Measurements from ENCODE around the gene WDR53. TPM values are rescaled to one million over a fixed set of nuclear protein-coding genes. Genes with fewer than 3 reads are reported as not detected.

The WDR53 gene
- total and polyA plus RNA-seq, 9 of the 15 experiments (the other 6 are each of a cell fraction or from before 2014, with no cell fraction given) = 13.0 to 34.5 (median 20.9) TPM

- TF ChIP-seq MBD2 (IDR thresholded peaks at IDR 0.05; ENCODE audit: borderline replicate concordance, low read depth) (no peak), HDGF (IDR thresholded peaks at IDR 0.05) (no peak), TRIM28 (IDR thresholded peaks at IDR 0.05) (no peak; the same call in 1 of the 2 replicates), NCOA1 (IDR thresholded peaks at IDR 0.05; ENCODE audit: low read depth) (no peak), CAMTA2 (CRISPR knock-in tag; conservative IDR thresholded peaks at IDR 0.05) (no peak), TAF1 (IDR thresholded peaks at IDR 0.05; ENCODE audit: control insufficient read depth, extremely low read depth, insufficient read depth, low read length, severe bottlenecking) (peak; percentile 74), RHOXF2B (CRISPR knock-in tag; conservative IDR thresholded peaks at IDR 0.05) (no peak), ZNF740 (CRISPR knock-in tag; IDR thresholded peaks at IDR 0.05) (no peak), ZNF740 (tag; IDR thresholded peaks at IDR 0.05) (no peak), RNF219 (CRISPR knock-in tag; IDR thresholded peaks at IDR 0.05) (no peak), TCF7 (IDR thresholded peaks at IDR 0.05; ENCODE audit: borderline replicate concordance) (no peak), NFIX (CRISPR knock-in tag; IDR thresholded peaks at IDR 0.05; ENCODE audit: low read depth) (no peak), HLTF (IDR thresholded peaks at IDR 0.05) (no peak), ZNF79 (CRISPR knock-in tag; IDR thresholded peaks at IDR 0.05; ENCODE audit: low read depth) (no peak), CHAMP1 (IDR thresholded peaks at IDR 0.05) (no peak), ZNF77 (CRISPR knock-in tag; IDR thresholded peaks at IDR 0.05) (no peak), XRCC3 (IDR thresholded peaks at IDR 0.05) (no peak), USF2 (CRISPR knock-in tag; IDR thresholded peaks at IDR 0.05) (no peak), FOSL1 (tag; conservative IDR thresholded peaks at IDR 0.05) (no peak)
- TF ChIP-seq, protein P1, sequence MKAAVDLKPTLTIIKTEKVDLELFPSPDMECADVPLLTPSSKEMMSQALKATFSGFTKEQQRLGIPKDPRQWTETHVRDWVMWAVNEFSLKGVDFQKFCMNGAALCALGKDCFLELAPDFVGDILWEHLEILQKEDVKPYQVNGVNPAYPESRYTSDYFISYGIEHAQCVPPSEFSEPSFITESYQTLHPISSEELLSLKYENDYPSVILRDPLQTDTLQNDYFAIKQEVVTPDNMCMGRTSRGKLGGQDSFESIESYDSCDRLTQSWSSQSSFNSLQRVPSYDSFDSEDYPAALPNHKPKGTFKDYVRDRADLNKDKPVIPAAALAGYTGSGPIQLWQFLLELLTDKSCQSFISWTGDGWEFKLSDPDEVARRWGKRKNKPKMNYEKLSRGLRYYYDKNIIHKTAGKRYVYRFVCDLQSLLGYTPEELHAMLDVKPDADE (conservative IDR thresholded peaks at IDR 0.05; ENCODE audit: control insufficient read depth, low read depth, low read length) = 0 out of 2 replicates have a peak, but pooled peaks have one; percentile 41
- TF ChIP-seq, protein P2, sequence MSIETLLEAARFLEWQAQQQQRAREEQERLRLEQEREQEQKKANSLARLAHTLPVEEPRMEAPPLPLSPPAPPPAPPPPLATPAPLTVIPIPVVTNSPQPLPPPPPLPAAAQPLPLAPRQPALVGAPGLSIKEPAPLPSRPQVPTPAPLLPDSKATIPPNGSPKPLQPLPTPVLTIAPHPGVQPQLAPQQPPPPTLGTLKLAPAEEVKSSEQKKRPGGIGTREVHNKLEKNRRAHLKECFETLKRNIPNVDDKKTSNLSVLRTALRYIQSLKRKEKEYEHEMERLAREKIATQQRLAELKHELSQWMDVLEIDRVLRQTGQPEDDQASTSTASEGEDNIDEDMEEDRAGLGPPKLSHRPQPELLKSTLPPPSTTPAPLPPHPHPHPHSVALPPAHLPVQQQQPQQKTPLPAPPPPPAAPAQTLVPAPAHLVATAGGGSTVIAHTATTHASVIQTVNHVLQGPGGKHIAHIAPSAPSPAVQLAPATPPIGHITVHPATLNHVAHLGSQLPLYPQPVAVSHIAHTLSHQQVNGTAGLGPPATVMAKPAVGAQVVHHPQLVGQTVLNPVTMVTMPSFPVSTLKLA (conservative IDR thresholded peaks at IDR 0.05) = 0 out of 4 replicates have a peak, but pooled peaks of 1 of the 2 experiments have one; percentile 62
Observed at GRCh38 chr3:196528639-196529233, 39.6 kb downstream of the WDR53 start (continued).
